Tibial nerve (tissue), 4 donors: ENCODE results near the gene CCDC9.

Experiments used
- CTCF ChIP-seq, 5 experiments: fragments of 200-600 bp in 3 of 5; fragments of 450-650 bp in 2 of 5; sonication (generic) in 3 of 5; IDR thresholded peaks; one replicate each; pipeline ENCODE4 v1.5.1; 2016 to 2019; ENCODE audit warnings: antibody characterized with exemption in 5 of 5, mild to moderate bottlenecking in 3 of 5, moderate library complexity in 2 of 5
- EP300 ChIP-seq, 2 donors: sonication (generic); formaldehyde crosslinking; IDR thresholded peaks; one replicate each; pipeline ENCODE4 v1.6.1; 2017; ENCODE audit warnings: antibody characterized with exemption in 2 of 2, mild to moderate bottlenecking in 1 of 2

GRCh38 chr19:47283405-47284059, 27.2 kb downstream of the CCDC9 start:
- no peak for TF ChIP-seq CTCF (IDR thresholded peaks at IDR 0.05)
- TF ChIP-seq EP300 (IDR thresholded peaks at IDR 0.05): no peak
